Skeletal muscle cell (primary cell): ENCODE data around the gene EVPLL.
"Not testable (repeated sequence)": the region's sequence is repeated elsewhere in the genome, so short reads cannot be mapped to it uniquely, and the experiment has no call there.

ENCODE experiments used
- DNase-seq: peaks from one replicate; pipeline ENCODE4 v3.0.0-alpha.2; 2010; ENCODE audit warnings: low read depth
- H3K4me3 ChIP-seq: 2 replicates; pipeline ENCODE4 v1.5.1; 2011; ENCODE audit warnings: low read depth, mild to moderate bottlenecking, control low read depth, low read length, moderate library complexity

The EVPLL gene

GRCh38 chr17:18377437-18378204 is at the start of gene EVPLL:
TSS of gene EVPLL (plus strand) at chr17:18377778. CDS start at chr17:18380938, 3,160 bp downstream.
- DNase-seq: no peak
- no peak within 1 kb of the TSS for H3K4me3 ChIP-seq

GRCh38 chr17:18328643-18329204 is 48.9 kb upstream of the EVPLL start:
- no peak overlapping the region for H3K4me3 ChIP-seq
- no peak for DNase-seq

GRCh38 chr17:18331879-18332278 is 45.7 kb upstream of the EVPLL start:
- DNase-seq: no peak
- H3K4me3 ChIP-seq: no peak overlapping the region

GRCh38 chr17:18332909-18333489 is 44.6 kb upstream of the EVPLL start:
- no peak for DNase-seq
- H3K4me3 ChIP-seq: no peak overlapping the region

GRCh38 chr17:18338158-18338557 is 39.4 kb upstream of the EVPLL start:
- DNase-seq, H3K4me3 ChIP-seq: not testable (repeated sequence)

- DNase-seq: no peak
- no peak overlapping the region for H3K4me3 ChIP-seq
Observed at GRCh38 chr17:18339933-18340332, 37.6 kb upstream of the EVPLL start.

GRCh38 chr17:18344021-18344420 is 33.6 kb upstream of the EVPLL start:
- H3K4me3 ChIP-seq: no peak overlapping the region
- no peak for DNase-seq

GRCh38 chr17:18353541-18353940 is 24.0 kb upstream of the EVPLL start:
- DNase-seq: no peak
- no peak overlapping the region for H3K4me3 ChIP-seq

- DNase-seq: peak; percentile 57
- no peak overlapping the region for H3K4me3 ChIP-seq
Observed at GRCh38 chr17:18356624-18357023, 21.0 kb upstream of the EVPLL start.

GRCh38 chr17:18360518-18360917 is 17.1 kb upstream of the EVPLL start:
- no peak for DNase-seq

GRCh38 chr17:18361837-18362697 is 15.5 kb upstream of the EVPLL start:
- peak overlapping the region; percentile 82 for H3K4me3 ChIP-seq
- DNase-seq: no peak

More at GRCh38 chr17:18360518-18360917, 17.1 kb upstream of the EVPLL start:
- no peak overlapping the region for H3K4me3 ChIP-seq

- DNase-seq: no peak
- peak overlapping the region; percentile 82 for H3K4me3 ChIP-seq
Observed at GRCh38 chr17:18362698-18363100, 14.9 kb upstream of the EVPLL start.

GRCh38 chr17:18363101-18364049 is 14.2 kb upstream of the EVPLL start, which contains the start of gene SHMT1:
TSS of gene SHMT1 (minus strand) at chr17:18363550. CDS start at chr17:18355981, 7,569 bp downstream.
- H3K4me3 ChIP-seq: peak within 1 kb of the TSS; percentile 82
- DNase-seq: peak; percentile 52

GRCh38 chr17:18364166-18364565 is 13.4 kb upstream of the EVPLL start:
- no peak overlapping the region for H3K4me3 ChIP-seq

GRCh38 chr17:18368946-18369345 is 8.6 kb upstream of the EVPLL start:
- no peak for DNase-seq
- H3K4me3 ChIP-seq: no peak overlapping the region

More at GRCh38 chr17:18364166-18364565, 13.4 kb upstream of the EVPLL start:
- DNase-seq: no peak

GRCh38 chr17:18370761-18371160 is 6.8 kb upstream of the EVPLL start:
- H3K4me3 ChIP-seq: no peak overlapping the region
- no peak for DNase-seq

- DNase-seq: no peak
- no peak overlapping the region for H3K4me3 ChIP-seq
Observed at GRCh38 chr17:18371455-18371854, 6.1 kb upstream of the EVPLL start.

- H3K4me3 ChIP-seq, DNase-seq: not testable (repeated sequence)
Observed at GRCh38 chr17:18373181-18373580, 4.4 kb upstream of the EVPLL start.

GRCh38 chr17:18374216-18374615 is 3.4 kb upstream of the EVPLL start:
- DNase-seq: no peak
- no peak overlapping the region for H3K4me3 ChIP-seq
